ENCODE results near the gene KCNMA1. TPM values are rescaled to one million over a fixed set of nuclear protein-coding genes. Genes with fewer than 3 reads are reported as not detected.

Gene KCNMA1
- total RNA-seq, 4 donors from 2014 or later, result 10.1 to 32.6 (median 20.1) TPM

- DNase-seq (ENCODE audit: low spot score) (no peak), ATAC-seq (ENCODE audit: low FRiP score) (no peak)
- TF ChIP-seq, protein P1, sequence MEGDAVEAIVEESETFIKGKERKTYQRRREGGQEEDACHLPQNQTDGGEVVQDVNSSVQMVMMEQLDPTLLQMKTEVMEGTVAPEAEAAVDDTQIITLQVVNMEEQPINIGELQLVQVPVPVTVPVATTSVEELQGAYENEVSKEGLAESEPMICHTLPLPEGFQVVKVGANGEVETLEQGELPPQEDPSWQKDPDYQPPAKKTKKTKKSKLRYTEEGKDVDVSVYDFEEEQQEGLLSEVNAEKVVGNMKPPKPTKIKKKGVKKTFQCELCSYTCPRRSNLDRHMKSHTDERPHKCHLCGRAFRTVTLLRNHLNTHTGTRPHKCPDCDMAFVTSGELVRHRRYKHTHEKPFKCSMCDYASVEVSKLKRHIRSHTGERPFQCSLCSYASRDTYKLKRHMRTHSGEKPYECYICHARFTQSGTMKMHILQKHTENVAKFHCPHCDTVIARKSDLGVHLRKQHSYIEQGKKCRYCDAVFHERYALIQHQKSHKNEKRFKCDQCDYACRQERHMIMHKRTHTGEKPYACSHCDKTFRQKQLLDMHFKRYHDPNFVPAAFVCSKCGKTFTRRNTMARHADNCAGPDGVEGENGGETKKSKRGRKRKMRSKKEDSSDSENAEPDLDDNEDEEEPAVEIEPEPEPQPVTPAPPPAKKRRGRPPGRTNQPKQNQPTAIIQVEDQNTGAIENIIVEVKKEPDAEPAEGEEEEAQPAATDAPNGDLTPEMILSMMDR (IDR thresholded peaks at IDR 0.05), result no peak
Observed at GRCh38 chr10:77436257-77436975, 201.2 kb downstream of the KCNMA1 start.

- ATAC-seq (ENCODE audit: low FRiP score), result no peak
- DNase-seq (ENCODE audit: low spot score), result no peak
- TF ChIP-seq, protein P1 (IDR thresholded peaks at IDR 0.05), result no peak
Observed at GRCh38 chr10:77433546-77433945, 204.1 kb downstream of the KCNMA1 start.

- ATAC-seq (ENCODE audit: low FRiP score), result no peak
- TF ChIP-seq, protein P1 (IDR thresholded peaks at IDR 0.05), result no peak
- no peak for DNase-seq (ENCODE audit: low spot score)
Observed at GRCh38 chr10:77431980-77432797, 205.4 kb downstream of the KCNMA1 start.

DNA sequence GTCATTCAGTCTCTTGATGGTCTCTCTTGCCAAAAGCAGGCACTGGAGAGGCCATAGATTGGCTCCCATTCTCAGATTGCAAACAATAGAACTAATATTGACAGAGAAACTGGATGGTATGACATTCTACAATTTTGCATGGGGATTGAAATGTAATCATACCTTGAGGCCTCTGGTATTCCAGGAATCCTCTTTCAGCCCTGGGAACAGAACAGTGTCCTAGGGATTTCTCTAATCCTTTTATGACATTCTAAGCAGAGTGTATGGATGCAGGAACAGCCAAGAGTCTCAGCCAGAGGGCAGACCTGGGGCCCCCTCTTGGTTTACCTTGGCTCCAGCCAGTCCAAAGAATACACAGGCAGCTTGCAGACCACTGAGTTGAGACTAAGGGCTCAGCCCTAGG is 206.4 kb downstream of the KCNMA1 start:
- DNase-seq (ENCODE audit: low spot score) (no peak), ATAC-seq (ENCODE audit: low FRiP score) (no peak)
- TF ChIP-seq, protein P1 (IDR thresholded peaks at IDR 0.05), result no peak

- TF ChIP-seq, protein P1 (IDR thresholded peaks at IDR 0.05), result no peak
- ATAC-seq (ENCODE audit: low FRiP score) (no peak), DNase-seq (ENCODE audit: low spot score) (no peak)
Observed at GRCh38 chr10:77430530-77430929, 207.1 kb downstream of the KCNMA1 start.

DNA sequence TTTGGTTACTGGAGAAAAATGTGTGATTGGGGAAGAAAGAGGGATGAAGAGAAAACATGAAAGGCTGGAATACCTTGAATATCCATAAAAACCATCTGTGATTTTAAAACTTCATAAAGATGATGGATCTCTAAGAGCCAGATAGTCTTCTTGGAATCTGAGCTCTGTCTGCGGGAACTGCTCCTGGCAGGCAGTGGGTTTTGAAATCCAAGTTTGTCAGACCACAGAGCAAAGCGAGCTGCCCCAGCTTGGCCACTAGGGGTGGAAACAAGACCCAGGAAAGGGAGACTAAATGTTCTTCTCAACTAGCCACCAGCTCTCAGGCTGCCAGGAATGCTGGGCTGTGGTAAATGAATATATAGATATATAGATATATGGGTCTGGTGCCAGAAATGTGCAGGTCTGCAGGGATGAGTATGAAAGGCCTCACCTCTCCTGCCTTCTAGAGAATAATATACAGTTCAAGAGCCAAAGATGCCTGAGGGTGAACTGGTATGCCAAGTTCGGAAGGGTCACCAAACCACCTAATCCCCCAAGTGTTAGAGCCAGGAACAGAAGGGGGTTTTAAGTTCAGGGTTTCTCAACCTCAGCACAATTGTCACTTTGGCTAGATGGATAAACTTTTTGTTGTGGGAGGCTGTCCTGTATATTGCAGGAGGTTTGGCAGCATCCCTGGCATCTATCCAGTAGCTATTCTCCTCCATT is 208.8 kb downstream of the KCNMA1 start:
- ATAC-seq (ENCODE audit: low FRiP score) (no peak), DNase-seq (ENCODE audit: low spot score) (no peak)
- TF ChIP-seq, protein P1 (IDR thresholded peaks at IDR 0.05), result no peak
